Fibroblast of lung (primary cell): ENCODE data around the gene UQCR10.

Experiments
- EZH2 ChIP-seq: IDR thresholded peaks from 2 replicates; pipeline ENCODE4 v1.5.1; 2012; ENCODE audit warnings: low read length, control low read depth, mild to moderate bottlenecking; ENCODE audit errors: missing control alignments
- TF ChIP-seq, protein P1 (sequence below), 2 donors: IDR thresholded peaks in 1 of 2; conservative IDR thresholded peaks in 1 of 2; 1 replicate in 1 of 2; 2 replicates in 1 of 2; pipeline ENCODE4 v1.5.1; 2011 to 2012; ENCODE audit warnings: low read length in 2 of 2, control low read depth in 1 of 2, inconsistent platforms in 1 of 2, low read depth in 1 of 2, mild to moderate bottlenecking in 1 of 2

- TF ChIP-seq, protein P1, sequence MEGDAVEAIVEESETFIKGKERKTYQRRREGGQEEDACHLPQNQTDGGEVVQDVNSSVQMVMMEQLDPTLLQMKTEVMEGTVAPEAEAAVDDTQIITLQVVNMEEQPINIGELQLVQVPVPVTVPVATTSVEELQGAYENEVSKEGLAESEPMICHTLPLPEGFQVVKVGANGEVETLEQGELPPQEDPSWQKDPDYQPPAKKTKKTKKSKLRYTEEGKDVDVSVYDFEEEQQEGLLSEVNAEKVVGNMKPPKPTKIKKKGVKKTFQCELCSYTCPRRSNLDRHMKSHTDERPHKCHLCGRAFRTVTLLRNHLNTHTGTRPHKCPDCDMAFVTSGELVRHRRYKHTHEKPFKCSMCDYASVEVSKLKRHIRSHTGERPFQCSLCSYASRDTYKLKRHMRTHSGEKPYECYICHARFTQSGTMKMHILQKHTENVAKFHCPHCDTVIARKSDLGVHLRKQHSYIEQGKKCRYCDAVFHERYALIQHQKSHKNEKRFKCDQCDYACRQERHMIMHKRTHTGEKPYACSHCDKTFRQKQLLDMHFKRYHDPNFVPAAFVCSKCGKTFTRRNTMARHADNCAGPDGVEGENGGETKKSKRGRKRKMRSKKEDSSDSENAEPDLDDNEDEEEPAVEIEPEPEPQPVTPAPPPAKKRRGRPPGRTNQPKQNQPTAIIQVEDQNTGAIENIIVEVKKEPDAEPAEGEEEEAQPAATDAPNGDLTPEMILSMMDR (conservative IDR thresholded peaks at IDR 0.05 in 1 of 2, IDR thresholded peaks at IDR 0.05 in 1 of 2; ENCODE audit: low read depth in 1 of 2, low read length in 2 of 2), result no peak
- no peak for TF ChIP-seq EZH2
Measured at GRCh38 chr22:29756341-29756740, 10.8 kb upstream of the UQCR10 start.
